HG03025 (cell line): ENCODE measurements around the gene SMIM5.
"Not testable (repeated sequence)": the region's sequence is repeated elsewhere in the genome, so short reads cannot be mapped to it uniquely, and the experiment has no call there.

Experiments
- ATAC-seq: cut with Tn5 transposase; IDR thresholded peaks from one replicate; pipeline ENCODE4 v1.9.1; 2021; ENCODE audit warnings: mild to moderate bottlenecking, moderate library complexity; ENCODE audit not compliant: unreplicated experiment, low FRiP score

SMIM5 gene

GRCh38 chr17:75624021-75624420 lies 9.2 kb upstream of the SMIM5 start:
- no peak for ATAC-seq

GRCh38 chr17:75624714-75625345 lies 8.4 kb upstream of the SMIM5 start:
- ATAC-seq: no peak

- ATAC-seq: no peak
Observed at GRCh38 chr17:75625813-75626486, 7.3 kb upstream of the SMIM5 start.

- ATAC-seq: no peak
Observed at GRCh38 chr17:75626496-75627038, 6.7 kb upstream of the SMIM5 start.

- no peak for ATAC-seq
Observed at GRCh38 chr17:75627094-75627493, 6.1 kb upstream of the SMIM5 start.

- ATAC-seq: no peak
Observed at GRCh38 chr17:75628425-75628824, 4.8 kb upstream of the SMIM5 start.

- no peak for ATAC-seq
Observed at GRCh38 chr17:75629157-75629556, 4.1 kb upstream of the SMIM5 start.

GRCh38 chr17:75630071-75630917 lies 2.9 kb upstream of the SMIM5 start:
- ATAC-seq: no peak

- ATAC-seq: no peak
Observed at GRCh38 chr17:75631353-75631752, 1.9 kb upstream of the SMIM5 start.

- no peak for ATAC-seq
Observed at GRCh38 chr17:75632428-75632827, 806 bp upstream of the SMIM5 start.

GRCh38 chr17:75633486-75634375 lies 497 bp downstream of the SMIM5 start:
- no peak for ATAC-seq

- ATAC-seq: no peak
Observed at GRCh38 chr17:75634376-75634740, 1.1 kb downstream of the SMIM5 start.

- ATAC-seq: no peak
Observed at GRCh38 chr17:75634754-75635609, 1.7 kb downstream of the SMIM5 start.

- no peak for ATAC-seq
Observed at GRCh38 chr17:75635610-75636202, 2.5 kb downstream of the SMIM5 start.

- ATAC-seq: no peak
Observed at GRCh38 chr17:75636381-75637142, 3.3 kb downstream of the SMIM5 start.

- ATAC-seq: no peak
Observed at GRCh38 chr17:75637143-75637538, 3.9 kb downstream of the SMIM5 start.

GRCh38 chr17:75637551-75637950 lies 4.3 kb downstream of the SMIM5 start:
- ATAC-seq: no peak

GRCh38 chr17:75638039-75638438 lies 4.8 kb downstream of the SMIM5 start:
- not testable (repeated sequence) for ATAC-seq
